Lower leg skin (tissue), 4 donors: Measurements from ENCODE around the gene WDR11. TPM values are rescaled to one million over a fixed set of nuclear protein-coding genes. Genes with fewer than 3 reads are reported as not detected.

ENCODE experiments used
- DNase-seq, 2 donors: peaks; one replicate each; pipeline ENCODE4 v3.0.0-alpha.2; 2019; ENCODE audit warnings: low spot score in 2 of 2
- H3K4me3 ChIP-seq: fragments of 200-600 bp; sonication (generic); 2 replicates; pipeline ENCODE4 v1.5.1; 2017; ENCODE audit warnings: mild to moderate bottlenecking, low read depth; ENCODE audit not compliant: poor library complexity, severe bottlenecking
- CTCF ChIP-seq, 3 donors: fragments of 450-650 bp; IDR thresholded peaks; one replicate each; pipeline ENCODE4 v1.5.1; 2016; ENCODE audit warnings: antibody characterized with exemption in 3 of 3, mild to moderate bottlenecking in 3 of 3, moderate library complexity in 2 of 3
- POLR2A ChIP-seq, 2 donors: fragments of 450-650 bp; IDR thresholded peaks; one replicate each; pipeline ENCODE4 v1.6.1; 2016 to 2017; ENCODE audit warnings: antibody characterized with exemption in 2 of 2, mild to moderate bottlenecking in 1 of 2, moderate library complexity in 1 of 2
- WGBS, 2 donors: methylation state at CpG; one replicate each; pipeline ENCODE4 v1.1.5; 2018; 5-methylcytosine and 5-hydroxymethylcytosine counted together
- intact Hi-C: fragments of 100-400 bp; cut with DNase I; formaldehyde crosslinking; loops from one replicate; pipeline ENCODE4 v1.15.0; 2023; ENCODE audit warnings: low total_unique reads
- total RNA-seq, 4 donors: library from RNA; depleted of rRNA; stranded (reverse); fragments of >200 nt; gene quantifications; one replicate each; pipeline ENCODE4 v1.1.0, GENCODE V29; 2016

The WDR11 gene
- total RNA-seq, 4 donors from 2014 or later = 25.8 to 37.7 (median 36.7) TPM

- DNase-seq = no peak
- TF ChIP-seq POLR2A (IDR thresholded peaks at IDR 0.05) (no peak), CTCF (IDR thresholded peaks at IDR 0.05) (no peak)
- 80 to 94% methylated on average over 2 of the region's 2 CpGs for WGBS, 2 donors
- no peak overlapping the region for H3K4me3 ChIP-seq
- intact Hi-C loops = no loop called here
Observed at GRCh38 chr10:120861178-120861855, 10.2 kb downstream of the WDR11 start.

- no peak overlapping the region for H3K4me3 ChIP-seq
Observed at GRCh38 chr10:120873741-120874140, 22.6 kb downstream of the WDR11 start.

GRCh38 chr10:120883071-120883470, 31.9 kb downstream of the WDR11 start:
- WGBS, 2 donors = 80 to 83% methylated on average over 1 of the region's 1 CpG
- intact Hi-C loops = no loop called here

More at GRCh38 chr10:120873741-120874140, 22.6 kb downstream of the WDR11 start:
- no peak for DNase-seq
- intact Hi-C loops = no loop called here
- TF ChIP-seq POLR2A (IDR thresholded peaks at IDR 0.05) = no peak
- TF ChIP-seq CTCF (IDR thresholded peaks at IDR 0.05) = no peak

GRCh38 chr10:120887482-120887881, 36.3 kb downstream of the WDR11 start:
- intact Hi-C loops = no loop called here
- DNase-seq = no peak
- TF ChIP-seq CTCF (IDR thresholded peaks at IDR 0.05) (no peak), POLR2A (IDR thresholded peaks at IDR 0.05) (no peak)
- H3K4me3 ChIP-seq = no peak overlapping the region
- WGBS, 2 donors = 88 to 97% methylated on average over 3 of the region's 3 CpGs

More at GRCh38 chr10:120883071-120883470, 31.9 kb downstream of the WDR11 start:
- DNase-seq = no peak
- TF ChIP-seq POLR2A (IDR thresholded peaks at IDR 0.05) = no peak
- TF ChIP-seq CTCF (IDR thresholded peaks at IDR 0.05) = no peak
- no peak overlapping the region for H3K4me3 ChIP-seq

- intact Hi-C loops = loop anchor here (5.0 kb wide), 1 partner anchor 669 kb away; no protein-coding TSS in a partner anchor
- TF ChIP-seq CTCF (IDR thresholded peaks at IDR 0.05) (no peak), POLR2A (IDR thresholded peaks at IDR 0.05) (no peak)
- no peak overlapping the region for H3K4me3 ChIP-seq
- no peak for DNase-seq
Observed at GRCh38 chr10:120891365-120891764, 40.2 kb downstream of the WDR11 start.

GRCh38 chr10:120894556-120894955, 43.4 kb downstream of the WDR11 start:
- intact Hi-C loops = loop anchor here (5.0 kb wide), 1 partner anchor 672 kb away; no protein-coding TSS in a partner anchor
- TF ChIP-seq POLR2A (IDR thresholded peaks at IDR 0.05) (no peak), CTCF (IDR thresholded peaks at IDR 0.05) (no peak)
- no peak overlapping the region for H3K4me3 ChIP-seq
- DNase-seq = no peak
- WGBS, 2 donors = 94 to 97% methylated on average over 1 of the region's 1 CpG
